Trophoblast cell (in vitro differentiated cells and primary cell): ENCODE data around the gene GGTLC2.
"Not testable (repeated sequence)": the region's sequence is repeated elsewhere in the genome, so short reads cannot be mapped to it uniquely, and the experiment has no call there.

Source experiments
- DNase-seq, 2 donors: peaks; one replicate each; pipeline ENCODE4 v3.0.0-alpha.2; 2016
- H2AFZ ChIP-seq: 2 replicates; pipeline ENCODE4 v1.6.1; 2013; ENCODE audit warnings: low read length, moderate library complexity, mild to moderate bottlenecking; ENCODE audit not compliant: insufficient read depth, poor library complexity
- H2AK5ac ChIP-seq: 2 replicates; pipeline ENCODE4 v1.6.1; 2013; ENCODE audit warnings: mild to moderate bottlenecking, low read length
- H2BK120ac ChIP-seq: 2 replicates; pipeline ENCODE4 v1.6.1; 2013; ENCODE audit warnings: low read length, mild to moderate bottlenecking, moderate library complexity; ENCODE audit not compliant: insufficient read depth, poor library complexity
- H2BK12ac ChIP-seq: 2 replicates; pipeline ENCODE4 v1.6.1; 2013; ENCODE audit warnings: mild to moderate bottlenecking, low read length, moderate library complexity
- H2BK5ac ChIP-seq: 2 replicates; pipeline ENCODE4 v1.6.1; 2013; ENCODE audit warnings: low read length, low read depth, moderate library complexity, mild to moderate bottlenecking; ENCODE audit not compliant: poor library complexity
- H3K14ac ChIP-seq: 2 replicates; pipeline ENCODE4 v1.6.1; 2013; ENCODE audit warnings: mild to moderate bottlenecking, low read length
- H3K18ac ChIP-seq: 2 replicates; pipeline ENCODE4 v1.6.1; 2013; ENCODE audit warnings: mild to moderate bottlenecking, low read length
- H3K23ac ChIP-seq: 2 replicates; pipeline ENCODE4 v1.6.1; 2013; ENCODE audit warnings: low read length
- H3K27ac ChIP-seq: 2 replicates; pipeline ENCODE4 v1.5.1; 2013; ENCODE audit warnings: low read depth, mild to moderate bottlenecking, inconsistent platforms, low read length, moderate library complexity
- H3K27me3 ChIP-seq: 2 replicates; pipeline ENCODE4 v1.6.1; 2013; ENCODE audit warnings: inconsistent platforms, mild to moderate bottlenecking, low read length, moderate library complexity; ENCODE audit not compliant: insufficient read depth
- H3K36me3 ChIP-seq, 2 experiments: 1 replicate in 1 of 2; 2 replicates in 1 of 2; pipeline ENCODE4 v1.6.1; 2013; ENCODE audit warnings: low read length in 2 of 2, mild to moderate bottlenecking in 2 of 2, moderate library complexity in 1 of 2; ENCODE audit not compliant: insufficient read depth in 2 of 2, control insufficient read depth in 1 of 2
- H3K4ac ChIP-seq: 2 replicates; pipeline ENCODE4 v1.6.1; 2013; ENCODE audit warnings: low read depth, mild to moderate bottlenecking, low read length, moderate library complexity
- H3K4me1 ChIP-seq, 2 experiments: 1 replicate in 1 of 2; 2 replicates in 1 of 2; pipeline ENCODE4 v1.6.1; 2013; ENCODE audit warnings: low read length in 2 of 2, mild to moderate bottlenecking in 2 of 2, moderate library complexity in 1 of 2; ENCODE audit not compliant: insufficient read depth in 2 of 2, control insufficient read depth in 1 of 2
- H3K4me2 ChIP-seq: 2 replicates; pipeline ENCODE4 v1.6.1; 2013; ENCODE audit warnings: inconsistent platforms, mild to moderate bottlenecking, low read length, moderate library complexity
- H3K4me3 ChIP-seq: 2 replicates; pipeline ENCODE4 v1.5.1; 2013; ENCODE audit warnings: mild to moderate bottlenecking, low read depth, low read length, inconsistent platforms
- H3K79me1 ChIP-seq: one replicate; pipeline ENCODE4 v1.6.1; 2013; ENCODE audit warnings: low read length
- H3K79me2 ChIP-seq: 2 replicates; pipeline ENCODE4 v1.6.1; 2013; ENCODE audit warnings: low read length, mild to moderate bottlenecking; ENCODE audit not compliant: control insufficient read depth, insufficient read depth, poor library complexity
- H3K9ac ChIP-seq: 2 replicates; pipeline ENCODE4 v1.6.1; 2013; ENCODE audit warnings: mild to moderate bottlenecking, low read length
- H3K9me3 ChIP-seq: 2 replicates; pipeline ENCODE4 v1.6.1; 2013; ENCODE audit warnings: low read depth, mild to moderate bottlenecking, control low read depth, inconsistent platforms, low read length; ENCODE audit not compliant: insufficient read depth
- H4K12ac ChIP-seq: 2 replicates; pipeline ENCODE4 v1.6.1; 2013; ENCODE audit warnings: low read depth, mild to moderate bottlenecking, low read length, moderate library complexity
- H4K8ac ChIP-seq: 2 replicates; pipeline ENCODE4 v1.6.1; 2013; ENCODE audit warnings: low read depth, mild to moderate bottlenecking, low read length, moderate library complexity
- H4K91ac ChIP-seq: one replicate; pipeline ENCODE4 v1.6.1; 2013; ENCODE audit warnings: low read depth, mild to moderate bottlenecking, low read length, moderate library complexity
- WGBS: extraction: QIAGEN DNeasy Blood & Tissue Kit; methylation state at CpG from one replicate; pipeline ENCODE4 v1.1.7; 2013; ENCODE audit warnings: missing lambda C conversion rate; ENCODE audit not compliant: insufficient read length, insufficient coverage; ENCODE audit errors: extremely low coverage; 5-methylcytosine and 5-hydroxymethylcytosine counted together

The GGTLC2 gene

GRCh38 chr22:22636260-22636659 lies 8.2 kb upstream of the GGTLC2 start:
- not testable (repeated sequence) for H3K79me1 ChIP-seq, H4K91ac ChIP-seq, H3K14ac ChIP-seq, H3K79me2 ChIP-seq, H2BK120ac ChIP-seq, H4K8ac ChIP-seq, H3K9ac ChIP-seq, H2AFZ ChIP-seq, H3K36me3 ChIP-seq, H4K12ac ChIP-seq, H2BK12ac ChIP-seq, H3K18ac ChIP-seq, H3K4me2 ChIP-seq, H2BK5ac ChIP-seq, H3K4me1 ChIP-seq, H3K4ac ChIP-seq, H3K23ac ChIP-seq, H3K27me3 ChIP-seq, H3K27ac ChIP-seq, H2AK5ac ChIP-seq, H3K9me3 ChIP-seq, H3K4me3 ChIP-seq
- no CpG with 5 or more reads among the region's 7 CpGs for WGBS
- peak; percentile 20 to 29 for DNase-seq

GRCh38 chr22:22638313-22638712 lies 6.1 kb upstream of the GGTLC2 start:
- no CpG with 5 or more reads among the region's 17 CpGs for WGBS
- H2AFZ ChIP-seq, H4K12ac ChIP-seq, H3K9ac ChIP-seq, H2BK5ac ChIP-seq, H3K27me3 ChIP-seq, H2BK120ac ChIP-seq, H3K23ac ChIP-seq, H3K79me1 ChIP-seq, H3K4me1 ChIP-seq, H4K8ac ChIP-seq, H4K91ac ChIP-seq, H3K4me3 ChIP-seq, H3K9me3 ChIP-seq, H2AK5ac ChIP-seq, H3K18ac ChIP-seq, H3K14ac ChIP-seq, DNase-seq, H3K27ac ChIP-seq, H3K4me2 ChIP-seq, H3K79me2 ChIP-seq, H2BK12ac ChIP-seq, H3K36me3 ChIP-seq, H3K4ac ChIP-seq: not testable (repeated sequence)

- not testable (repeated sequence) for H4K91ac ChIP-seq, H3K79me2 ChIP-seq, H2BK12ac ChIP-seq, DNase-seq, H3K4me3 ChIP-seq, H3K4me2 ChIP-seq, H3K36me3 ChIP-seq, H3K27ac ChIP-seq, H4K8ac ChIP-seq, H3K18ac ChIP-seq, H3K9ac ChIP-seq, H2BK120ac ChIP-seq, H3K9me3 ChIP-seq, H3K4me1 ChIP-seq, H3K23ac ChIP-seq, H3K79me1 ChIP-seq, H2AFZ ChIP-seq, H4K12ac ChIP-seq, H2BK5ac ChIP-seq, H3K4ac ChIP-seq, H3K27me3 ChIP-seq, H3K14ac ChIP-seq, H2AK5ac ChIP-seq
- WGBS: no CpG with 5 or more reads among the region's 10 CpGs
Measured at GRCh38 chr22:22642255-22642654, 2.2 kb upstream of the GGTLC2 start.

GRCh38 chr22:22645969-22646368 lies 1.6 kb downstream of the GGTLC2 start:
- H3K4me3 ChIP-seq, H3K4me2 ChIP-seq, H3K4ac ChIP-seq, H3K9me3 ChIP-seq, H3K27me3 ChIP-seq, H3K18ac ChIP-seq, H2BK120ac ChIP-seq, H3K23ac ChIP-seq, H3K27ac ChIP-seq, H3K79me2 ChIP-seq, H4K8ac ChIP-seq, H3K14ac ChIP-seq, H3K79me1 ChIP-seq, H4K91ac ChIP-seq, H2AFZ ChIP-seq, H3K9ac ChIP-seq, H2AK5ac ChIP-seq, H2BK12ac ChIP-seq, H2BK5ac ChIP-seq, H3K36me3 ChIP-seq, H3K4me1 ChIP-seq, H4K12ac ChIP-seq: not testable (repeated sequence)
- WGBS: no CpG with 5 or more reads among the region's 4 CpGs
- peak; percentile 13 to 49 for DNase-seq
